Spleen (tissue), 7 donors: ENCODE results near the gene ZNF880.

ENCODE experiments used
- POLR2A ChIP-seq, 3 donors: fragments of 450-650 bp; IDR thresholded peaks; one replicate each; pipeline ENCODE4 v1.5.1; 2017; ENCODE audit warnings: antibody characterized with exemption in 3 of 3, mild to moderate bottlenecking in 1 of 3
- POLR2AphosphoS5 ChIP-seq, 3 donors: sonication (generic); formaldehyde crosslinking; IDR thresholded peaks; one replicate each; pipeline ENCODE4 v1.5.1; 2017; ENCODE audit warnings: antibody characterized with exemption in 3 of 3
- TF ChIP-seq, protein P1 (sequence below), 11 experiments: fragments of 200-600 bp in 7 of 11; fragments of 450-650 bp in 4 of 11; sonication (generic) in 4 of 11; IDR thresholded peaks in 8 of 11; conservative IDR thresholded peaks in 3 of 11; 1 replicate in 7 of 11; 2 replicates in 4 of 11; pipeline versions ENCODE4 v1.4.0 to v1.8.0; 2016 to 2021; ENCODE audit warnings: antibody characterized with exemption in 11 of 11, inconsistent platforms in 4 of 11, mild to moderate bottlenecking in 1 of 11
- donor health status: DM: no; HTN: no; CAD: no; lungs with moderate emphysema.
- donor health status: DM: no; HTN: no; CAD: no.
- donor health status: DM: no; HTN: no; CAD: no.

DNA sequence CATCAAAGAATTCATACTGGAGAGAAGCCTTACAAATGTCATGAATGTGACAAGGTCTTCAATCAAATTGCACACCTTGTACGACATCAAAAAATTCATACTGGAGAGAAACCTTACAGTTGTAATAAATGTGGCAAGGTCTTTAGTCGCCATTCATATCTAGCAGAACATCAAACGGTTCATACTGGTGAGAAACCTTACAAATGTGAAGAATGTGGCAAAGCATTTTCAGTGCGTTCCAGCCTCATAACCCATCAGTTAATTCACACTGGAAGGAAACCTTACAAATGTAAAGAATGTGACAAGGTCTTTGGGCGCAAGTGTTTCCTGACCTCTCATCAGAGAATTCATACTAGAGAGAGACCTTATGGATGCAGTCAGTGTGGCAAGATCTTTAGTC, 46.0 kb downstream of the ZNF880 start:
- TF ChIP-seq, protein P1, sequence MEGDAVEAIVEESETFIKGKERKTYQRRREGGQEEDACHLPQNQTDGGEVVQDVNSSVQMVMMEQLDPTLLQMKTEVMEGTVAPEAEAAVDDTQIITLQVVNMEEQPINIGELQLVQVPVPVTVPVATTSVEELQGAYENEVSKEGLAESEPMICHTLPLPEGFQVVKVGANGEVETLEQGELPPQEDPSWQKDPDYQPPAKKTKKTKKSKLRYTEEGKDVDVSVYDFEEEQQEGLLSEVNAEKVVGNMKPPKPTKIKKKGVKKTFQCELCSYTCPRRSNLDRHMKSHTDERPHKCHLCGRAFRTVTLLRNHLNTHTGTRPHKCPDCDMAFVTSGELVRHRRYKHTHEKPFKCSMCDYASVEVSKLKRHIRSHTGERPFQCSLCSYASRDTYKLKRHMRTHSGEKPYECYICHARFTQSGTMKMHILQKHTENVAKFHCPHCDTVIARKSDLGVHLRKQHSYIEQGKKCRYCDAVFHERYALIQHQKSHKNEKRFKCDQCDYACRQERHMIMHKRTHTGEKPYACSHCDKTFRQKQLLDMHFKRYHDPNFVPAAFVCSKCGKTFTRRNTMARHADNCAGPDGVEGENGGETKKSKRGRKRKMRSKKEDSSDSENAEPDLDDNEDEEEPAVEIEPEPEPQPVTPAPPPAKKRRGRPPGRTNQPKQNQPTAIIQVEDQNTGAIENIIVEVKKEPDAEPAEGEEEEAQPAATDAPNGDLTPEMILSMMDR (IDR thresholded peaks at IDR 0.05 in 8 of 11, conservative IDR thresholded peaks at IDR 0.05 in 3 of 11) = no peak
- TF ChIP-seq POLR2A (IDR thresholded peaks at IDR 0.05) (no peak), POLR2AphosphoS5 (IDR thresholded peaks at IDR 0.05) (no peak)
